GM10847 (cell line): ENCODE results near the gene KCNJ5.

ENCODE experiments used
- POLR2A ChIP-seq: IDR thresholded peaks from 2 replicates; pipeline ENCODE4 v1.6.1; 2011; ENCODE audit not compliant: insufficient read length; ENCODE audit errors: extremely low read depth

The KCNJ5 gene

GRCh38 chr11:128927108-128927461 is 35.9 kb downstream of the KCNJ5 start:
- no peak for TF ChIP-seq POLR2A

GRCh38 chr11:128927683-128928336 is 36.7 kb downstream of the KCNJ5 start:
- TF ChIP-seq POLR2A = no peak

GRCh38 chr11:128928400-128928799 is 37.2 kb downstream of the KCNJ5 start:
- no peak for TF ChIP-seq POLR2A

- TF ChIP-seq POLR2A = no peak
Observed at GRCh38 chr11:128929468-128929867, 38.3 kb downstream of the KCNJ5 start.

GRCh38 chr11:128929991-128930390 is 38.8 kb downstream of the KCNJ5 start:
- TF ChIP-seq POLR2A = no peak

GRCh38 chr11:128931066-128931465 is 39.9 kb downstream of the KCNJ5 start:
- TF ChIP-seq POLR2A = no peak

- no peak for TF ChIP-seq POLR2A
Observed at GRCh38 chr11:128931668-128932067, 40.5 kb downstream of the KCNJ5 start.

GRCh38 chr11:128933481-128934178 is 42.5 kb downstream of the KCNJ5 start:
- no peak for TF ChIP-seq POLR2A

- TF ChIP-seq POLR2A = no peak
Observed at GRCh38 chr11:128934351-128934750, 43.2 kb downstream of the KCNJ5 start.

GRCh38 chr11:128934926-128935325 is 43.8 kb downstream of the KCNJ5 start:
- no peak for TF ChIP-seq POLR2A

- no peak for TF ChIP-seq POLR2A
Observed at GRCh38 chr11:128936606-128937251, 45.6 kb downstream of the KCNJ5 start.

GRCh38 chr11:128937480-128937879 is 46.3 kb downstream of the KCNJ5 start:
- TF ChIP-seq POLR2A = no peak

- TF ChIP-seq POLR2A = no peak
Observed at GRCh38 chr11:128938156-128938885, 47.2 kb downstream of the KCNJ5 start.

GRCh38 chr11:128939591-128939990 is 48.4 kb downstream of the KCNJ5 start:
- no peak for TF ChIP-seq POLR2A

- TF ChIP-seq POLR2A = no peak
Observed at GRCh38 chr11:128940156-128940555, 49.0 kb downstream of the KCNJ5 start.

GRCh38 chr11:128940603-128941002 is 49.4 kb downstream of the KCNJ5 start:
- TF ChIP-seq POLR2A = no peak
